Inferior parietal cortex (tissue), 1 donor: ENCODE data around the gene RAD51B.
"Not testable (repeated sequence)": the region's sequence is repeated elsewhere in the genome, so short reads cannot be mapped to it uniquely, and the experiment has no call there.

ENCODE experiments used
- DNase-seq: peaks from one replicate; pipeline ENCODE4 v3.0.0-alpha.2; 2016; ENCODE audit errors: extremely low spot score

The RAD51B gene

GRCh38 chr14:68111097-68111852 is 291.7 kb downstream of the RAD51B start:
- no peak for DNase-seq

DNA sequence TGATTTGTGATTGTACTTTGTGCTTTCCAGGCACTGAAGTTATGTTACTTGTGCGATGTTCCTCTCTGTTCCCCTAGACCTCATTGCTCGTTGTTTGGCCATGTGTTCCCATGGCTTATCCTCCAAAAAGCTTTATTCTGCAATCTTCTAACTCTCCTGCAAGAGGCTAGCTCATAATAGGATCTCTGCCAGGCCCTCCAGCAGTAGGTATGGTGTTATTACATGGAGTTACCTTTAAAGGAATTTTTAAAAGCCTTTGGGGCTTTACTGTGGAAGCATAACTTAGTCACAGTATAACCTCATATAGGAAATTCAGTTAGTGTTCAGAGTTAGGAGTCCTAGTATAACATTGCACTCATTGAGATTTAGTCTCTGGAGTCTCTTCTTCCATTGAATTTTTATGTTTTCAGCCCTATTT is 292.3 kb downstream of the RAD51B start:
- no peak for DNase-seq

GRCh38 chr14:68112442-68112841 is 292.9 kb downstream of the RAD51B start:
- no peak for DNase-seq

GRCh38 chr14:68113343-68113930 is 293.9 kb downstream of the RAD51B start:
- no peak for DNase-seq

GRCh38 chr14:68115952-68116351 is 296.4 kb downstream of the RAD51B start:
- DNase-seq = not testable (repeated sequence)

DNA sequence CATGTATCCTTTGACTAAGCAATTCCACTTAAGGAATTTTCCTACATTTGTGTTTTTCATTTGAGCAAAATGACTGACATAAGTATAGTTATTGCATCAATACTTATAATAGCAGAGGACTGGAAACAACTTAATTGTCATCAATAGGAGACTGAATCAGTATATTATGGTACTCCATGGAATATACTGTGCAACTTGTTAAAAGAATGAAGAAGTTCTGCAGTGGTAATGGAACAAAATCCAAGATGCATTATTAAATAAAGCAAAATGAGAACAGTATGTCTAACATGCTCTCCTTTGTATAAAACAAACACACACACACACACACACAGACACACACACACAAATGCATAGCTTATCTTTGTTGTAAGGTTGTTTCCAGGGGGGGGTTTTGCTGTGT is 303.1 kb downstream of the RAD51B start:
- no peak for DNase-seq

GRCh38 chr14:68124050-68124449 is 304.5 kb downstream of the RAD51B start:
- DNase-seq = no peak

- DNase-seq = no peak
Measured at GRCh38 chr14:68124979-68125731, 305.6 kb downstream of the RAD51B start.

- DNase-seq = no peak
Measured at GRCh38 chr14:68127166-68127565, 307.6 kb downstream of the RAD51B start.

GRCh38 chr14:68131907-68132306 is 312.3 kb downstream of the RAD51B start:
- no peak for DNase-seq

DNA sequence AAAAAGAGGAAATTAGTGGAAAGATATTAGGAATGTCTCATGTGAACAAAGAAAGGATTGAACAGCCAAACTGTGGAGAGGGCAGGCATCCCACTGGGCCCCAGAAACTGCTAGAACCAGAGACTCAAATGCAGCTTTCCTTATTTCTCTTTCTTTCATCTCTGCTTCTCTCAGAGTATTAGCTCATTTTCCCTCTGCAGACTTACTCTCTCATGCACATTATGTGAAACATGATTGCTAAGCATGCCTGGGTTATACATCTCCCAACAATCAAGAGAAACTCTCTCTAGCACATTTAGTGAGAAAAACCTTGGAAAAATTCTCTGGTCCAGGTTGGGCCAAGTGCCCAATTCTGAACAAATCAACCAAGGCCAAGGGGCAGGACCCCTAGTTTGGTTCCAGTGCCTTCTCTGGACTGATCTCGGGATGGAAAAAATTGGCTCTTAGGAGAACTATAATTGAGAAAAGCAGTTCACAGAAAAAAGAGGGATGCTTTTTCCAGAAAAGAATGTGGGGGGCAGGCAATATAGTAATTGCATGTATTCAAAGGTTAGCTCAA is 313.1 kb downstream of the RAD51B start:
- no peak for DNase-seq

DNA sequence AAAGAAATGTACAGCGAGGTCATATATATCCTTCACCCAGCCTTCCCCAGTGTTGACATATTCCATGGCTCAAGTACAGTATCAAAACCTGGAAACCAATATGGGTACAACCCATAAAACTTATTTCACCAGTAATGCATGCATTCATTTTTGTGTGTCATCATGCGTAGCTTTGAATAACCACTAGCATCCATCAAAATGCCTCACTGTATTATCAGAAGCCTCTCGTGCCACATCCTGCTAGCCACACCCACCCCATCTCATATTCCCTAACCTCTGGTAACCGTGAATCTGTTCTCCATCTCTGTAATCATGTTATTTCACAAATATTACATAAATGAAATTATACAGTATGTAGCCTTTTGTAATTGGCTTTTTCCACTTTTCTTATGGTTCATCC is 314.3 kb downstream of the RAD51B start:
- no peak for DNase-seq

- DNase-seq = no peak
Measured at GRCh38 chr14:68135028-68135427, 315.4 kb downstream of the RAD51B start.

- DNase-seq = no peak
Measured at GRCh38 chr14:68135566-68135965, 316.0 kb downstream of the RAD51B start.

GRCh38 chr14:68137704-68138619 is 318.4 kb downstream of the RAD51B start:
- peak; percentile 52 for DNase-seq

GRCh38 chr14:68139431-68140075 is 320.0 kb downstream of the RAD51B start:
- no peak for DNase-seq

- DNase-seq = no peak
Measured at GRCh38 chr14:68140076-68140741, 320.6 kb downstream of the RAD51B start.

DNA sequence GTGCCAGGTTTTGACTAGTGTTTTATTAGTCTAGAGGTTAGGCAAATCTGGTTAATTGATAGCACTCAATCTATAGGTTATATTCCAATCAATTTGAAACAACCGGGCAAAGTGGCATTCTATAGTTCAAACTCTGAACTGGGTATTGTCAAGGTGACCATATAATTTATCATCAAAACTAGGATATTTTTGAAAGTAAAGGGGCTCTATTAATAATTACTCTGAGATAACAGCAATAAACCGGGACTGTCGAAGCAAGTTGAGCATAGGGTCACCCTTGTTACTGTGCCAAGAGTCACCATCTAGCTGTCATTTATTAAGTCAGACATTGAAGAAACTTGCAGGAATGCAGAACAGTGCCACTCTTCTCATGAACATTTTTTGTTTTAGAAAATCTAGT is 321.2 kb downstream of the RAD51B start:
- no peak for DNase-seq

DNA sequence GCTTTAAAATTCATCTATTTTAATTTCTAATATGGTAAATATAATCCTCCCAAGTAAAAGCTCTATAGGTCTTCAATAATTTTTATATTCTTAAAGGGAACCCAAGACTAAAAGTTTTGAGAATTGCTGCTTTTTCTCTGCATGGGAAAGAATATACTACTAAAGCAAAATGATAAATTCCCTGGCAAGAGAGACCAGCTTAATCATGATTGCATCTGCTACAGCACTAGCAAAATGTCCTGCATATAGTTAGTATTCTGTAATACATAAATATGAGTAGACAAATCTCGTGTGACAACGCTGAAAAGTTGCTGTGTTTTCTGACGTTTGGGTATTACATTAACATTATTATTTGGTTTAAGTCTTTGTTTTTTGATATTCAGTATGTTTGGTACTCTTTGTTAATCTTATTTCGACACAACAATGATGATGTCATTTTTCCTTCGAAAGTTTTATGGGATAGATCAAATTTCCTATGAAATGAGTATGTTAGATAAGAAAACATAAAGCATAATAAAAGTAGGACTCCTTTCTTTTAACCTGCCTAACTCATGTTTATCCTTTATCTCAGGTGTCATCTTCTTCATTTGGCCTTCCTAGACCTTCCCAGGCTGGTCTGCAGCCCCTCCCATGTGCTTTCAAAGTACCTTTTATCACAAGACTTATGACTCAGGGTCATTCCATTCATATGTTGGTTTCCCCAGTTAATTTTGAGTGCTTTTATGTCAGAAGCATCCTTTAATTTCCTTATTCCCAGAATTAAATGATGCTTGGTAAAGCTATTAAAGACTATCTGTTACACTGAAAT is 321.9 kb downstream of the RAD51B start:
- DNase-seq = no peak
